Gastroesophageal sphincter (tissue), 4 donors: ENCODE data around the gene CRB2. TPM values are rescaled to one million over a fixed set of nuclear protein-coding genes. Genes with fewer than 3 reads are reported as not detected.

Experiments
- ATAC-seq: fragments of 150-250 bp; one replicate; pipeline ENCODE4 v1.9.1; 2016; ENCODE audit warnings: mild to moderate bottlenecking, moderate library complexity
- H3K27ac ChIP-seq, 4 donors: fragments of 200-600 bp; sonication (generic) in 3 of 4; 1 replicate in 3 of 4; 2 replicates in 1 of 4; pipeline ENCODE4 v1.5.1; 2016 to 2019
- H3K27me3 ChIP-seq: fragments of 200-600 bp; sonication (generic); one replicate; pipeline ENCODE4 v1.5.1; 2019
- H3K36me3 ChIP-seq, 2 donors: fragments of 200-600 bp; sonication (generic); one replicate each; pipeline ENCODE4 v1.5.1; 2019; ENCODE audit warnings: control low read depth in 1 of 2
- H3K4me1 ChIP-seq, 3 donors: fragments of 200-600 bp; sonication (generic); 1 replicate in 2 of 3; 2 replicates in 1 of 3; pipeline ENCODE4 v1.5.1; 2016 to 2019; ENCODE audit warnings: control low read depth in 2 of 3
- H3K4me3 ChIP-seq, 2 donors: fragments of 200-600 bp; sonication (generic); one replicate each; pipeline ENCODE4 v1.5.1; 2019; ENCODE audit warnings: mild to moderate bottlenecking in 1 of 2, moderate library complexity in 1 of 2
- H3K9me3 ChIP-seq, 3 donors: fragments of 200-600 bp; sonication (generic); one replicate each; pipeline ENCODE4 v1.5.1; 2017 to 2019; ENCODE audit warnings: control low read depth in 2 of 3
- EP300 ChIP-seq: sonication (generic); formaldehyde crosslinking; IDR thresholded peaks from one replicate; pipeline ENCODE4 v1.6.1; 2017; ENCODE audit warnings: antibody characterized with exemption, mild to moderate bottlenecking
- POLR2A ChIP-seq, 2 donors: fragments of 450-650 bp; IDR thresholded peaks; one replicate each; pipeline ENCODE4 v1.6.1; 2017; ENCODE audit warnings: antibody characterized with exemption in 2 of 2, mild to moderate bottlenecking in 2 of 2, moderate library complexity in 1 of 2
- POLR2AphosphoS5 ChIP-seq: sonication (generic); formaldehyde crosslinking; IDR thresholded peaks from one replicate; pipeline ENCODE4 v1.6.1; 2017; ENCODE audit warnings: antibody characterized with exemption
- WGBS, 2 donors: methylation state at CpG; one replicate each; pipeline ENCODE4 v1.1.5; 2018; ENCODE audit warnings: low coverage in 1 of 2; 5-methylcytosine and 5-hydroxymethylcytosine counted together
- total RNA-seq, 4 donors: library from RNA; depleted of rRNA; stranded (reverse); fragments of >200 nt; gene quantifications; one replicate each; pipeline ENCODE4 v1.1.0, GENCODE V29; 2016
- TF ChIP-seq, protein P1 (sequence below), 4 experiments: fragments of 200-600 bp in 2 of 4; fragments of 450-650 bp in 2 of 4; sonication (generic) in 1 of 4; IDR thresholded peaks; one replicate each; pipeline ENCODE4 v1.5.1; 2017 to 2019; ENCODE audit warnings: antibody characterized with exemption in 4 of 4, mild to moderate bottlenecking in 2 of 4, moderate library complexity in 2 of 4

CRB2 gene
- total RNA-seq, 4 donors from 2014 or later, result not detected

DNA sequence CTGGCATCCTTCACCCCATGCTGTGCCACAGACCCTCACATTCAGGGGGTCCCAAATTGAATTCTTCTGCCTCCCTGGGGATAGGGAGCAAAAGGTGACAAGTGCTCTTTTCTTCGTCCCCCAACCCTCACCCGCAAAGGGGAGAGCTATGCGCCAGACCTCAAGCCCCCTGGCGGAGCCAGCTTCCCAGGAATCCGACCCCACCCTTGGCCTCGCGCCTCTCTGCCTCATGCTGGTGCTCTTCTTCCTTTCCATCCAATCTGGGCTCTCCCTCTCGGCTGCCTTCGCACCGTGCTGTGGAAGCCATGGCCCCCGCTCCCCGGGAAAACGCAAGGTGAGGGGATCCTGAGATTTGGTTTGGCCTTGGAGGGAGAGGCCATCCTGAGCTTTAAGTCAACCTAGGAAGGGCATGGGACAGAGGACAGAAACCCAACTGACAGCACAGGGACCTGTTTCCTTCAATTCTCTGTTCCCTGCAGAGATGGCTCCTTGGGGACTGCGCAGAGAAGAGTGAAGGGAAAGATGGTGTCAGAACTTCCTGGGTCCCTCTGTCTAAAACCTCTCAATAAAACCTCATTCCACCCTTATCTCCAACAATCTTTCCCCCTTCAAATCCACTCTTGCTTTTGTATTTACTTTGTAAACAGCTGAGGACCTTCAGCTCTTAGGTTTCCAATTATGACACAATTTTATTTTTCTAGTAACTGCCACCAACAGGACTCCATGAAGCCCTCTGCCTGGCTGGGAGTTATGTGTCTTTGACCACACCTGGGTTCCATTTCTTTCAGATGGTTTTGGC lies 36.3 kb upstream of the CRB2 start:
- Histone ChIP-seq H3K36me3 (no peaks in the 10 kb centered on the region), H3K27ac (peak overlapping the region in 2 of 4 donors; percentile 47 to 58)
- no peak for ATAC-seq

DNA sequence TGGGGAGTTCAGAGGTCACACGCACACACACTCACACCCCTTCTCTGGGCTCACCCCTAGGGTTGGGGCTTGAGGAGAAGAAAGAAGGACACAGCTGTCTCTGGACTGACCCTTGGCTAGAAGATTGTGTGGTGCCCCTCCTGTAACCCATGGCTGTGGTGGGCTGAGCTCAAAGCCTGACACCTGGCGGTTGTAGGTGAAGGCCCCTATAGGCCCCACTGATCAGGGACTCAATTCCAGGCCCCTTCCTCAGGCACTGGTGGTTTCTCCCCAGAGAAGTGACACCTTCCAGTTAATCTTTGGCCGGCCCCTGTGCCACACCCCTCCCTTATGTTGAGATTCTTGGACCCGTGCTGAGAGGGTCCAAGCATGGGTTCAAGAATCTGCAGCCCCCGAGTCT lies 35.2 kb upstream of the CRB2 start:
- Histone ChIP-seq H3K4me3 (no peak overlapping the region), H3K4me1 (peaks cover 0 to 33% (median 5%) of the 10 kb centered on the region in 3 donors), H3K27me3 (no peaks in the 10 kb centered on the region), H3K27ac (no peak overlapping the region), H3K9me3 (no peaks in the 10 kb centered on the region), H3K36me3 (no peaks in the 10 kb centered on the region)
- ATAC-seq, result no peak
- no peak for TF ChIP-seq POLR2A (IDR thresholded peaks at IDR 0.05)
- 72% methylated on average over 2 of the region's 5 CpGs; no CpG with 5 or more reads in 1 of the 2 donors for WGBS, 2 donors

More for the DNA sequence above, 36.3 kb upstream of the CRB2 start:
- Histone ChIP-seq H3K4me3 (no peak overlapping the region), H3K4me1 (peaks cover 0 to 33% (median 5%) of the 10 kb centered on the region in 3 donors), H3K9me3 (no peaks in the 10 kb centered on the region), H3K27me3 (no peaks in the 10 kb centered on the region)
- 78 to 100% methylated on average over 1 to 3 of the region's 14 CpGs for WGBS, 2 donors
- TF ChIP-seq EP300, result no peak
- TF ChIP-seq, protein P1, sequence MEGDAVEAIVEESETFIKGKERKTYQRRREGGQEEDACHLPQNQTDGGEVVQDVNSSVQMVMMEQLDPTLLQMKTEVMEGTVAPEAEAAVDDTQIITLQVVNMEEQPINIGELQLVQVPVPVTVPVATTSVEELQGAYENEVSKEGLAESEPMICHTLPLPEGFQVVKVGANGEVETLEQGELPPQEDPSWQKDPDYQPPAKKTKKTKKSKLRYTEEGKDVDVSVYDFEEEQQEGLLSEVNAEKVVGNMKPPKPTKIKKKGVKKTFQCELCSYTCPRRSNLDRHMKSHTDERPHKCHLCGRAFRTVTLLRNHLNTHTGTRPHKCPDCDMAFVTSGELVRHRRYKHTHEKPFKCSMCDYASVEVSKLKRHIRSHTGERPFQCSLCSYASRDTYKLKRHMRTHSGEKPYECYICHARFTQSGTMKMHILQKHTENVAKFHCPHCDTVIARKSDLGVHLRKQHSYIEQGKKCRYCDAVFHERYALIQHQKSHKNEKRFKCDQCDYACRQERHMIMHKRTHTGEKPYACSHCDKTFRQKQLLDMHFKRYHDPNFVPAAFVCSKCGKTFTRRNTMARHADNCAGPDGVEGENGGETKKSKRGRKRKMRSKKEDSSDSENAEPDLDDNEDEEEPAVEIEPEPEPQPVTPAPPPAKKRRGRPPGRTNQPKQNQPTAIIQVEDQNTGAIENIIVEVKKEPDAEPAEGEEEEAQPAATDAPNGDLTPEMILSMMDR (IDR thresholded peaks at IDR 0.05), result no peak
- no peak for TF ChIP-seq POLR2AphosphoS5
- no peak for TF ChIP-seq POLR2A (IDR thresholded peaks at IDR 0.05)

DNA sequence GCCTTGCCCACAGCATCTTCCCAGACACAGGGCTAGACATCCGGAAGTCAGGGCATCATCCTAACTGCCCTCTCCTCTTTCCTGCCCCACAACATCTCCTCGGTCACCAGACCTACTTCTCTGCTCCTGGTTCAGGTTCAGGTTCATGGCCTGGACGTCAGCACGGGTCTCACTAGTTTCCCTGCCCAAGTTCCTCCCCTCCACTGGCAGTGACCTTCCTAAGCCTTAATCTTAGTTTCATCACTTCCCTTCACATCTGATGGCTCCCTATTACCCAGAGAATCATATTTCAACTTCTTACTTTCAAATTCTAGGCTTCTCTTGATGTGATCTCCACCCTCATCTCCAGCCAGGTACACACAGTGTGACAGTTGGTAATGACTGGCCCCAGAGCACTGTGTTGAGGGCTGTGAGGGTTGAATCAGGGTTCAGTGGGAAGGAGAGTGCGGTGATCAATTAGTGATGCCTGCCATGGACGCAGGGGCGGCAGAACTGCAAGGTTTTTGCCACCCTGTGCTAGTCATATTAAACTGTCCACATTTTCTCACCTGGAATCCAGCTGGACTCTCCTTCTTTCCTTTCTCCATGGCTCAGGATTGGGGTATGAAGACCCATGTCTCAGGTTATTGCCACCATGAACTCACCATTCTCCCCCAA lies 34.3 kb upstream of the CRB2 start:
- no peak for ATAC-seq

DNA sequence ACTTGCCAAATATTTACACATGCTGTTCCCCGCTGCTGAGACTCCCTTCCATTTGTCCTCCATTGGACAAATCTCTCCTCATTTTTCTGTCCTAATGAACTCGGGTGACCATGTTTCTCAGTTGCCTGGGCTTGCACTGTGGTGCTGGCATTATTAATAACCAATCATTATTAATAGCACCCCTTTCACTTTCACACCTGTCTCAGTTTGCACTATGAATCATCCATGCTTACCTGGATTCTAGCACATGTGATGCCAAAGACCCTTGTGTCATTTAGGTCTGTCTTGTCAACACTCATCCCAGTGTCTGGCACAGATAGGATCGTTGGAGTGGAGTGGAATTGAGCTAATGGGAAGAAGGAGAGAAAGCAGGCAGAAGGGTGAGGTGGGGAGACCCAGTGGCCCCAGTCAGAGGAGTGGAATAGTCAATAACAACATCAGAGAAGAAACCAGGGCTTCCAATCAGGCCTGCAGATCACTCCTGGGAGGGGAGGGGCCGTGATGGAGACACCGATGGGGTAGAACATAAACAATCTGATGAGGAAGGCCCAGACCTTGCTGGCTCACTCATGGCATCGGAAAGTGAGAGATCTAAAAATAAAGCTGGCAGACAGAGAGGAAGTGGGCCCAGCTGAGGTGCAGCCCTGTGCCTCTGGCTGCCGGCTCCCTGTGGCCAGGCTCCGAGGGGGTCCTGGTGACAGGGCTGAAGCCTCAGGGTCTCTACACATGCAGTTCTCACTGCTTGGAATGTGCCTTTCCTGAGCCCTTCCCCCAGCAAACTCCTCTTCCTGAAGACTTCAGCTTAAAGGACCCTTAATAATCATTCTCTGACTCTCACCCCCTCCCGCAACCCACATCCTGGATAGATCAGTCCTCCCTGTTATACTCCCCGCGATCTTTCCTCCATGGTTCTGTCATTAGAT lies 33.5 kb upstream of the CRB2 start:
- Histone ChIP-seq H3K36me3 (no peaks in the 10 kb centered on the region), H3K27ac (no peak overlapping the region), H3K4me3 (no peak overlapping the region), H3K9me3 (no peaks in the 10 kb centered on the region), H3K27me3 (no peaks in the 10 kb centered on the region), H3K4me1 (peaks cover 0 to 33% (median 5%) of the 10 kb centered on the region in 3 donors)
- TF ChIP-seq POLR2A (IDR thresholded peaks at IDR 0.05) (no peak), EP300 (no peak)
- TF ChIP-seq, protein P1 (IDR thresholded peaks at IDR 0.05), result no peak
- WGBS, 2 donors, result 29 to 48% methylated on average over 8 to 11 of the region's 11 CpGs
- no peak for ATAC-seq

More for the DNA sequence above, 34.3 kb upstream of the CRB2 start:
- peaks cover 0 to 33% (median 5%) of the 10 kb centered on the region in 3 donors for H3K4me1 ChIP-seq
- H3K9me3 ChIP-seq, result no peaks in the 10 kb centered on the region
- no peak overlapping the region for H3K4me3 ChIP-seq
- TF ChIP-seq POLR2A (IDR thresholded peaks at IDR 0.05) (no peak), EP300 (no peak), POLR2AphosphoS5 (no peak)
- TF ChIP-seq, protein P1 (IDR thresholded peaks at IDR 0.05), result no peak
- H3K36me3 ChIP-seq, result no peaks in the 10 kb centered on the region
- H3K27ac ChIP-seq, result no peak overlapping the region
- WGBS, 2 donors, result 85 to 90% methylated on average over 6 to 7 of the region's 7 CpGs
- no peaks in the 10 kb centered on the region for H3K27me3 ChIP-seq
